NCI-H2107 (cell line): ENCODE results near the gene KPNA6.
A peak's percentile ranks its signal among the peaks of the same experiment; 100 is the strongest.
"Not testable (repeated sequence)": the region's sequence is repeated elsewhere in the genome, so short reads cannot be mapped to it uniquely, and the experiment has no call there.

Experiments
- DNase-seq: peaks from one replicate; lab custom pipeline; 2025; lab: John Stamatoyannopoulos, UW

The KPNA6 gene

GRCh38 chr1:32107742-32108661, at the start of gene KPNA6:
Gene KPNA6, plus strand, starts transcription at chr1:32108056. Its CDS starts 75 bp downstream, at chr1:32108131.
- DNase-seq, result peak; percentile 90

- no peak for DNase-seq
These were observed 46.9 kb upstream of the KPNA6 start for GRCh38 chr1:32060914-32061313.

- no peak for DNase-seq
These were observed 45.0 kb upstream of the KPNA6 start for GRCh38 chr1:32062867-32063230.

DNA sequence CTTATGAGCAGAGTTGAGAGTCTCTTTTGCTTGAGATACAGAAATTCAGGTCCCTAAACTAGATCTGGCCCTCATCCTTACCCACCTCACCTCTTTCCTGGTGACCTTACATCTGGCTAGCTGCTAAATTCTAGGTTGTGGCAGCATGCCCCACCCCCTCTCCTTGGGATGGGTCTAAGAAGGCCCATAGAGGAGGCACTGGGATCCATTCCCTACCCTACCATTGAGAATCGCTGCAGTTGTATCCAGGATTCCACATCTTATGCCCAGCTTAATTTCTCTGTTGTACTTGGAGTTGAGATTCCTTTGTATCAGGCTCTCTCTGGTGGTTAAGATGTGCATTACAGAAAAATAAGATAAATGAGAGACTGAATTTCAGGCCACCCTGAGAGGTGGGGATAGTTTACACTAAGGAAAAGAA, 44.6 kb upstream of the KPNA6 start:
- no peak for DNase-seq

DNA sequence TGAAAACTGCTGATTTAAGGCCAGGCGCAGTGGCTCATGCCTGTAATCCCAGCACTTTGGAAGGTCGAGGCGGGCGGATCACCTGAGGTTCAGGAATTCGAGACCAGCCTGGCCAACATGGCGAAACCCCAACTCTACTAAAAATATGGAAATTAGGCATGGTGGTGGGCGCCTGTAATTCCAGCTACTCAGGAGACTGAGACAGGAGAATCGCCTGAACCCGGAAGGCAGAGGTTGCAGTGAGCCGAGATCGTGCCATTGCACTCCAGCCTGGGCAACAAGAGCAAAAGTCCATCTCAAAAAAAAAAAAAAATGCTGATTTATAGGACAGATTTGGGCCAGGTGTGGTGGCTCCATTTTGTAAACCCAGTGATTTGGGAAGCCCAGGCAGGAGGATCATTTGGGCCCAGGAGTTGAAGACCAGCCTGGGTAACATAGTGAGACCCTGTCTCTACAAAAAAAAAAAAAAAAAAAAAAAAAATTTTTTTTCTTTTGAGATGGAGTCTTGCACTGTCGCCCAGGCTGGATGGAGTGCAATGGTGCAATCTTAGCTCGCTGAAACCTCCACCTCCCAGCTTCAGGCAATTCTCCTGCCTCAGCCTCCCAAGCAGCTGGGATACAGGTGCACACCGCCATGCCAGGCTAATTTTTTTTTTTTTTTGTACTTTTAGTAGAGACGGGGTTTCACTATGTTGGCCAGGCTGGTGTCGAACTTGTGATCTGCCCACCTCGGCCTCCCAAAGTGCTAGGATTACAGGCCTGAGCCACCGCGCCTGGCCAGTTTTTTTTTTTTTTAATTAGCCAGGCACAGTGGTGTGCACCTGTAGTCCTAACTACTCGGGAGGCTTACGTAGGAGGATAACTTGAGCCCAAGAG, 42.0 kb upstream of the KPNA6 start:
- not testable (repeated sequence) for DNase-seq

- no peak for DNase-seq
These were observed 41.4 kb upstream of the KPNA6 start for GRCh38 chr1:32066489-32066873.

DNA sequence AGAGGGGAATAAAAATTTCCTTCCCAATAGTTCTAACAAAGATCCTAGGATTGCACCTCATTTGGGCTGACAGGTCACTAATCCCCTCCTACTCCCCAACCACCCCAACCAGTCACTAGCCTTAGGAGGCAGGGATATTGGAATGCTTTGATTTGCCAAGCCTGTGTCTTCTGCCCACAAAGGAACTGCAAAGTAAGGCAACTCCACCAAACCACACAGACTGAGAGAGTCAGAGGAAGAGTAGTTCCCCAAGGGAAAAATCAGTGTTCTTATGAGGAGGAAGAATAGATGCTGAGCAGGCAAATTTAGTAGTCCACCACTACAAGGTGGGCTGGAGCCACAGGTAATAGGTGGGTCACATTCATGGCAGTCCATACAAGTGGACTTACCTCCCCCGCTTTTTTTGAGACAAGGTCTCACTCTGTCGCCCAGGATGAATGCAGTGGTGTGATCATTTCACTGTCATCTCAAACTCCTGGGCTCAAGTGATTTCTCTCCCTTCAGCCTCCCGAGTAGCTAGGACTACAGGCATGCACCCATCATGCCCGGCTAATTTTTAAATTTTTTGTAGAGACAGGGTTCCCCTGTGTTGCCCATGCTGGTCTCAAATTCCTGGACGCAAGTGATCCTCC, 38.8 kb upstream of the KPNA6 start:
- no peak for DNase-seq

DNA sequence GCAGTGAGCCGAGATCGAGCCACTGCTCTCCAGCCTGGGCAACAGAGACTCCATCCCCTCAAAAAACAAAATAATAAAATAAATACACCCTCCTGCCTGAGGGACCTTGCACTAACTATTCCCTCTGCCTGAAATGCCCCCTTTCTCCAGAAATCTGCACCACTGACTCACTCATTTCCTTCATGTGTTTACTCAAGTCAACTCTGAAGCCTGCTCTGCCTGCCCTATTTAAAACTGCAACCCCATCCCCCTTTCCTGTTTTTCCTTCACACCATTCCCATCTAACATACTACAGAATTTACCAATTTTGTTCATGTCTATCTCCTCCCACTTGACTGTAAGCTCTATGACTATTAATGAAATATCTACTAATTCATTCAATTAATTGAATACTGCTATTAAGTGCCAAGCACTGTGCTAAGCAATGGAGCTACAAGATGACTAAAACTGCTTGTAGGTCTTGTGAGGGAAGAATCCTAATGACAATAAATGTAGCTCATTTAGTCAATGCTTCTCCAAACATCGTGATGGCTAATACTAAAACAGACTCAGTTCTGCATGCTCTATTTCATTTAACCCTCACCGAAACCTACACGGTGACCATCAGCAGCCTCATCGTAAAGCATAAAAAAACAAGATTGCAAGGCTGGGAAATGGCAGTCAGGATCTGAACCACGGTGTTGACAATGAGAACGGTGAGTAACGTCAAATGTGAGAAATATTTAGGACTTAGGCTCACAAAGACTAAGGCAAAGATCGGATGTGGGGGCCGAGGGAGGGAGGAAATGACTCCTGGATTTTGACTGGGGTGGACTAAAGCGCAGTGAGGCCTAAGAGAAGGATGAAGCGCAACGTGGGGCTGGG, 35.9 kb upstream of the KPNA6 start:
- DNase-seq, result no peak

DNA sequence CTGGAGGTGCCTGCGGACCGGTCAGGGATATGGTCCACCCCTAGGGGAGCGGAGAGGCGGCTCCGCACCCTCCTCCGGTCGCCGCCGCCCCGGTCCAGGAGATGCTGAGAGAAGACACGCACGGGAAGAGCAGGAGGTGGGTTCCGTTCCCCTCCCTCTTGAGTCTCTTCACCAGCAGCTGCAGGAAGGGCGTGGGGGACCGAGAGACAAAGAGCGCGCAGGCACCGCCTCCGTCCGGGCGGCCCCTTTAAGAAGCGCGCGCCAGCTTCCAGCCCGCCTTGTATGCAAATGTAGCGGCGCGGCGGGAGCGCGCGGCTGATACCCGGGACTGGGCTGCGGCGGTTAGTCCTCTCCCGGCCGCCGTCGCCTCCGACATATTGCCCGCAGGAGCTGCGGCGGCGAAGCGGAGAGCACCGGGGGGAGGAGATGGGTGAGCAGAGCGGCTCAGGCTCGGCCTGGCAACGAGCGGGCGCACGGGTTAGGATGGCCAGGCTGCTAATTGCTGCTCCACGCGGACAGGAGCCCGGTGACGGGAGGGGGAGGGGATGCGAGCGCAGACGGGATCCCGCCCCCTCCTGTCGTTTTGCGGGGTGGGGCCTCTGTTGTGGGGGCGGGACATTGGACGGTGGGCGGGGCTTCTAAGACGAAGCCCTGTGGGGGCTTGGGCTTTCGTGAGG, 35.1 kb upstream of the KPNA6 start, which contains the start of gene TMEM39B:
Gene TMEM39B, plus strand, starts transcription at position 318 of the 677 bp plus-strand sequence. Its CDS starts 109 bp downstream, at position 427.
- peak; percentile 97 for DNase-seq

DNA sequence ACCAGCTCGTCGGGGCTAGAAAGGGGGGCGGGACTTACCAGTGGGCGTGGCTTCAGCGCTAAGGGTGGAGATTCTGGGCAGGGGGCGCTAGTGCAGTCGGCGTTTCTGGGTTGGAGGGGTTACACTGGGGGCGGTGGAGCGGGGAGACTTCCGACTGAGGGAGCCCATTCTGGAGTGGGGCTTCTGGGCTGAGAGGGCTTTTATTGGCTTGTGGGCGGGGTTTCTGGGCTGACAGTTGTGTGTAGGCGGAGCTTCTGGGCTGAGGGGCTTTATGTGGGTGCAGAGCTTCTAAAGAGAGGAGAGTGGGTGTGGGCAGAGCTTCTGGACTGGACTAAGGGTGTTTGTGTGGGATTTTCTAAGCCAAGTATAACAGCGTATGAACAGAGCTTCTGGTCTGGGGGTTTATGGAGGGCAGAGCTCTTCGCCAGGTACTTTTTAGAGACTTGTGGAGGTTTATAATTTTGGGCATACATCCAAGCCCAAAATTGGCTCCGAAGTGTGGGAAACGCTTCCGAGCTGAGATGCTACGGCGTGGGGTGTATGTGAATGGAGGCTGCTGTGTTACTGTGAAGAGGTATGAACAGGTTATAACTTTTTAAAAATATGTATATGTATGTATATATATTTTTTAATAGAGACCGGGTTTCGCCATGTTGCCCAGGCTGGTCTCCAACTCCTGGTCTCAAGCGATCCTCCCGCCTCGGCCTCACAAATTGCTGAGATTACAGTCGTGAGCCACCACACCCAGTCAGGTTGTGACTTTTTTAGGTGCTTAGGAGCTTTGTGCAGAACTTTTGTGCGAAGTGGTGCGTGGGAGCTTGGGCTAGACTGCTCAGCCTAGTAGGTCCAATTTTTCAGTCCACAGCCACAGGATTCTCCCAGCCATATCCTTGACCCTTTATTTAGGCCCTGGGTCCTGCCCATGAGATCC, 34.3 kb upstream of the KPNA6 start:
- no peak for DNase-seq

GRCh38 chr1:32074841-32075240, 33.0 kb upstream of the KPNA6 start:
- DNase-seq, result no peak

DNA sequence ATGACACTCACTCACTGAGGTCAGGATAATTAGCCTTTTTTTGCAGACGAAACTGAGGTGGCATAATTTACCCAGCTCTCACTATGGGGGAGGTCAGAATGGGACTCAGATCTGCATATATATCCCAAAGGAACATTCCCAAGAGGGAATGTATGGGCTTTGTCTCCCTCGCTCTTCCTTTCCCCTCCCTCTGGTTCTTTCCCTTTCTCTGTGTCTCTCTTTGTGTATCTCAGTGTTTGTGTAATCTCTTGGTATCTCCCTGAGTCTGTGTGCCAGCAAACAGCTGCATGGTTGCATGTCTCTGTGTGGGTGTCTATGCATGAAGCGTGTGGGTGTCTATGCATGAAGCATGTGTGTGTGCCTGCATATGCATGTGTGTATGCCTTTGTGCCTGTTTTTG, 30.4 kb upstream of the KPNA6 start:
- DNase-seq, result no peak

- no peak for DNase-seq
These were observed 25.8 kb upstream of the KPNA6 start for GRCh38 chr1:32082022-32082421.

GRCh38 chr1:32086381-32086780, 21.5 kb upstream of the KPNA6 start:
- DNase-seq, result not testable (repeated sequence)

DNA sequence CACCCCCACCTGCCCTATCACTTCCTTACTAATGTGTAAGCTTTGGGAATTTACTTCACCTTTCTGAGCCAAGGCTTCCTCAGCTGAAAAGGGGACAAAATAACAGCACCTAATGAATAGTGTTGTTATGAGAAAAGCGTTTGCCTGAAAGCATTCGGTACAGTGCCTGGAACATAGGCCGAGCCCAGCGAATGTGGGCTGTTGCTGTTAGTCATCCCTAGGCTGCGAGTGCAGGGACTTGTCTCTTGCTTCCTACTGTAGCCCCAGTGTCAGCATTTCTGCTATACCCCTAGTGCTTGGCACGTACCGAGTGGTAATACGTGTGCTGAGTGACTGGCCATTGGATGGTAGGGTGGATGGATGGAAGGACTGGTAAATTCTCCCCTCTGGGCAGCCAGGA, 16.7 kb upstream of the KPNA6 start:
- no peak for DNase-seq

DNA sequence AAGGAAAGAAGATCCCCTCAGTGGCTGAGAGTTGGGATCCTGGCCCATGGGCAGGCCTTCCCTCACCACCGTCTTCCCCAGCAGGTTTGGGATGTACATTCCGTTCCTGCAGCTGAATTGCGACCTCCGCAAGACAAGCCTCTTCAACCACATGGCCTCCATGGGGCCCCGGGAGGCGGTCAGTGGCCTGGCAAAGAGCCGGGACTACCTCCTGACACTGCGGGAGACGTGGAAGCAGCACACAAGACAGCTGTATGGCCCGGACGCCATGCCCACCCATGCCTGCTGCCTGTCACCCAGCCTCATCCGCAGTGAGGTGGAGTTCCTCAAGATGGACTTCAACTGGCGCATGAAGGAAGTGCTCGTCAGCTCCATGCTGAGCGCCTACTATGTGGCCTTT, 16.3 kb upstream of the KPNA6 start:
- DNase-seq, result no peak

GRCh38 chr1:32094746-32095521, 12.9 kb upstream of the KPNA6 start:
- DNase-seq, result no peak

- no peak for DNase-seq
These were observed 8.4 kb upstream of the KPNA6 start for GRCh38 chr1:32099426-32099825.

DNA sequence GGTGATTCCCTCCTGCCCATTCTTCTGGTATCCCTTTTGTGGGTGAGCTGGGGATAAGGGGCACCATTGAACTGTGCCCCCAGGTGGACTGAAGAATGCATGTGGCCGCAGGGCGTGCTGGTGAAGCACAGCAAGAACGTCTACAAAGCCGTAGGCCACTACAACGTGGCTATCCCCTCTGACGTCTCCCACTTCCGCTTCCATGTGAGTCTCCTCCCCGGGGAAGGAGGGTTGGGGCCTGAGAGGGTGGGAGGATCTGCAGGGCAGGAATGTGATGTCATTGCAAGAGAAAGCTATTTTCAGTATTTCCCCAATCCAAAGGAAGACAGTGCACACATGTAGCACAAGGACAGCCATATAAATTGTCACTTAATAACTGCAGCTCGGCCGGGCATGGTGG, 7.5 kb upstream of the KPNA6 start:
- DNase-seq, result no peak
